Tibial artery (tissue), 4 donors: ENCODE data around the gene RFC4.

Experiments used
- DNase-seq, 2 donors: peaks; one replicate each; pipeline ENCODE4 v3.0.0-alpha.2; 2019
- H3K27ac ChIP-seq, 2 donors: fragments of 200-600 bp; sonication (generic) in 1 of 2; 1 replicate in 1 of 2; 2 replicates in 1 of 2; pipeline ENCODE4 v1.5.1; 2018 to 2019; ENCODE audit warnings: mild to moderate bottlenecking in 1 of 2
- H3K27me3 ChIP-seq, 2 donors: fragments of 200-600 bp; sonication (generic) in 1 of 2; one replicate each; pipeline versions ENCODE4 v1.5.1 to v1.6.0; 2016 to 2019
- H3K36me3 ChIP-seq, 3 donors: fragments of 200-600 bp; sonication (generic) in 2 of 3; one replicate each; pipeline ENCODE4 v1.5.1; 2016 to 2019; ENCODE audit warnings: mild to moderate bottlenecking in 2 of 3
- H3K4me1 ChIP-seq, 4 donors: fragments of 200-600 bp; sonication (generic) in 2 of 4; 1 replicate in 3 of 4; 2 replicates in 1 of 4; pipeline ENCODE4 v1.5.1; 2016 to 2019
- H3K4me3 ChIP-seq, 2 donors: fragments of 200-600 bp; sonication (generic) in 1 of 2; 1 replicate in 1 of 2; 2 replicates in 1 of 2; pipeline ENCODE4 v1.5.1; 2018 to 2019; ENCODE audit warnings: mild to moderate bottlenecking in 2 of 2
- H3K9me3 ChIP-seq, 3 donors: fragments of 200-600 bp; sonication (generic) in 1 of 3; one replicate each; pipeline ENCODE4 v1.5.1; 2016 to 2019
- intact Hi-C: fragments of 100-400 bp; cut with DNase I; formaldehyde crosslinking; loops from one replicate; pipeline ENCODE4 v1.15.0; 2023; ENCODE audit warnings: low total_unique reads
- TF ChIP-seq, protein P1 (sequence below), 2 experiments: fragments of 200-600 bp in 1 of 2; fragments of 450-650 bp in 1 of 2; IDR thresholded peaks; one replicate each; pipeline ENCODE4 v1.5.1; 2017 to 2019; ENCODE audit warnings: antibody characterized with exemption in 2 of 2, mild to moderate bottlenecking in 1 of 2, moderate library complexity in 1 of 2

RFC4 gene

DNA sequence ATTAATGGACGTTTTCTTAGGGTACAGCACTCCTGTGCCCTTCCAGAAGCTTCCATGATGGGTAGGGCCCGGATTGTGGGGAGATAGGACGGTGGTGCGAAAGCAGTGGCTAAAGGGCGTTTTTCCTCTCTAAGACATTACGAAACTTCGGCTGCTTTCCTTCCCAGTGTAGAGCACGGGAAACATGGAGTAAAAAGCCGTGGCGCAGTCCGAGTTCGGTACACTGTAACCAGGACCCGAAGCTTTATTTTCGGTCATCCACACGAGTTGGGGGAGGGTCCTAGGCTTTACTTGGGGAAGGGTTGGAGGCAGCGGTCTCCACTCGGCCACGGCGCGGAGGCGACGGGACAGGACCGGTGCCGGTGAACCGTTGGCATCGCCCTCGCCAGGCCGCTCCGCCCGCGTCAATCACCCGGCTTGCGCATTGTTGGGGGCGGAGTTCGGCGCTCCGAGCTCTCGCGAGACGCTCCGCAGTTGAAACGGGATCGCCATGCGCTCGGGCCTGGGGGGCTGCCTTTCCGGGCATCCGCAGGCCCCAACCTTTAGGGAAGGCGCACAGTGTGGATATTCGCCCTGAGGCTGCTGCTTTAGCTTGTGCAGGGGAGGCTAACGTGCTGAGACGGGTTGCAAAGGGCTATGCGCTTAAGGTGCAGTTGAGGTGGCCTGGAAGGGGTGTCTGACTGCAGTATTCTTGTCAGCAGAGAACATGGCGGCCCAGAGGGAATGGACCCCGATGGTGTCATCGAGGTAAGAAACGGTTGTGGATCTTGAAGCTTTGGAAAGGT, 22.4 kb downstream of the RFC4 start:
- H3K4me1 ChIP-seq, result peaks cover 0 to 45% (median 32%) of the 10 kb centered on the region in 4 donors
- TF ChIP-seq, protein P1, sequence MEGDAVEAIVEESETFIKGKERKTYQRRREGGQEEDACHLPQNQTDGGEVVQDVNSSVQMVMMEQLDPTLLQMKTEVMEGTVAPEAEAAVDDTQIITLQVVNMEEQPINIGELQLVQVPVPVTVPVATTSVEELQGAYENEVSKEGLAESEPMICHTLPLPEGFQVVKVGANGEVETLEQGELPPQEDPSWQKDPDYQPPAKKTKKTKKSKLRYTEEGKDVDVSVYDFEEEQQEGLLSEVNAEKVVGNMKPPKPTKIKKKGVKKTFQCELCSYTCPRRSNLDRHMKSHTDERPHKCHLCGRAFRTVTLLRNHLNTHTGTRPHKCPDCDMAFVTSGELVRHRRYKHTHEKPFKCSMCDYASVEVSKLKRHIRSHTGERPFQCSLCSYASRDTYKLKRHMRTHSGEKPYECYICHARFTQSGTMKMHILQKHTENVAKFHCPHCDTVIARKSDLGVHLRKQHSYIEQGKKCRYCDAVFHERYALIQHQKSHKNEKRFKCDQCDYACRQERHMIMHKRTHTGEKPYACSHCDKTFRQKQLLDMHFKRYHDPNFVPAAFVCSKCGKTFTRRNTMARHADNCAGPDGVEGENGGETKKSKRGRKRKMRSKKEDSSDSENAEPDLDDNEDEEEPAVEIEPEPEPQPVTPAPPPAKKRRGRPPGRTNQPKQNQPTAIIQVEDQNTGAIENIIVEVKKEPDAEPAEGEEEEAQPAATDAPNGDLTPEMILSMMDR (IDR thresholded peaks at IDR 0.05), result no peak
- H3K27me3 ChIP-seq, result no peaks in the 10 kb centered on the region
- H3K27ac ChIP-seq, result peak overlapping the region; percentile 95 to 99
- H3K9me3 ChIP-seq, result no peaks in the 10 kb centered on the region
- intact Hi-C loops, result no loop called here
- peak; percentile 76 to 92 for DNase-seq
- peaks cover 46 to 49% (median 47%) of the 10 kb centered on the region in 3 donors for H3K36me3 ChIP-seq
- peak overlapping the region; percentile 81 to 92 for H3K4me3 ChIP-seq

DNA sequence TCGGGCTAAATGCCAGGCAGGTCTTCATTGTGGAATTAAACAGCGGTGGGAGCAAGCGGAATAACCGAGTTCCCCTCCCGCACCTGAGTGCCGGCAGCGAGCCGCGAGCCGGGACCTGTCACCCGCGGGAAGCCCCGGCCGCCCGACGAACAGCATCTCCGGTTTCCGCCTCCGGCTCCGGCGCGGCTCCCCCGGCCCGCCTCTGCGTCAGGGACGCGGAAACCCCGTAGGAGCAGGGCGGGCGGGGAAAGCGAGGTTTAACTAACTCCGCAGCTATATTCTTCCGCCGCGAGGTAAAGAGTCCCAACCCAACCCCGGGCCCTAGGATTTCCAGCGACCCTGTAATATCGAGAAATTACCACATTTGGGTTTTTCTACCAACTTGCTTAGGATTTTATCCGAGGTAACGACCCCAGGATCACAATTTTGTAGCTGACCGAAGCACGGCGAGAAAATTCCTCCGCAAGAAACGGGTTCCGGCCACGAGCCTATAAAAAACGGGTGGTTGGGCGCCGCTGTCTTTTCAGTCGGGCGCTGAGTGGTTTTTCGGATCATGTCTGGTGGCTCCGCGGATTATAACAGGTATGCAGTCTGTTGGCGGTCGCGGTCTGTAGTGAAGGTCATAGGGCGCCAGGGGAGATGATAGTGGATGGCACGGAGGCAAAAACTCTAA, 23.1 kb downstream of the RFC4 start, which contains the start of gene EIF4A2:
TSS of gene EIF4A2 (plus strand) at position 520 of the 673 bp plus-strand sequence. CDS start at position 554, 34 bp downstream.
- TF ChIP-seq, protein P1 (IDR thresholded peaks at IDR 0.05), result peak in 1 of 2 experiments; percentile 14
- peak within 1 kb of the TSS; percentile 81 to 92 for H3K4me3 ChIP-seq
- intact Hi-C loops, result no loop called here
- H3K36me3 ChIP-seq, result peaks cover 39 to 41% (median 40%) of the 10 kb centered on the region in 3 donors
- H3K27me3 ChIP-seq, result no peaks in the 10 kb centered on the region
- no peaks in the 10 kb centered on the region for H3K9me3 ChIP-seq
- peak; percentile 85 to 92 for DNase-seq
- peaks cover 0 to 39% (median 29%) of the 10 kb centered on the region in 4 donors for H3K4me1 ChIP-seq
- H3K27ac ChIP-seq, result peak within 1 kb of the TSS; percentile 95 to 99

DNA sequence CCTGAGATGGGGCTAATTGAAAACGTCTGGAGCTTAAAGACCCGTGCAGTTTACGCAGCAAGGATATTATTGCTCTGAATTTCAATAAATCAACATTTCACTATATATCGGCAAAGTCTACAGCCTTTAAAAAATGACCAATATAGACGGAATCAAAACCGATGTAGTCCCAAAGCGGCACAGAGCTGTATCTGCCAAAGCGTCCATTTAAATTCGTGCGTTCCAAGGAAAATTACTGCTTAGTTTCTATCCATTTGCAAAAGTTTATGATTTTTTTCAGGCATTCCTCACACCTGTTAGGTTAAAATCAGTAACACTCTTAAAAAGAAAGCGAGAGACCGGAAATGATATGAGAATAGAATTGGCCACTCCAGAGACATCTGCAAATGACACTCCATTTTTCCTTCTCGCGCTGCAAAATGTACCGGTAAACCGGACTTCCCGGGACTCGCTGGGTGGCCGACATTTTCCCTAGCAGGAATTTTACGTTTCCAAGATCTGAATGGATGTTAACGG, 23.7 kb downstream of the RFC4 start:
- TF ChIP-seq, protein P1 (IDR thresholded peaks at IDR 0.05), result no peak
- Histone ChIP-seq H3K36me3 (peaks cover 33 to 36% (median 34%) of the 10 kb centered on the region in 3 donors), H3K4me3 (peak overlapping the region; percentile 81 to 92), H3K27ac (peak overlapping the region; percentile 95 to 99), H3K4me1 (peaks cover 0 to 34% (median 28%) of the 10 kb centered on the region in 4 donors), H3K9me3 (no peaks in the 10 kb centered on the region), H3K27me3 (no peaks in the 10 kb centered on the region)
- DNase-seq, result no peak
- intact Hi-C loops, result no loop called here

DNA sequence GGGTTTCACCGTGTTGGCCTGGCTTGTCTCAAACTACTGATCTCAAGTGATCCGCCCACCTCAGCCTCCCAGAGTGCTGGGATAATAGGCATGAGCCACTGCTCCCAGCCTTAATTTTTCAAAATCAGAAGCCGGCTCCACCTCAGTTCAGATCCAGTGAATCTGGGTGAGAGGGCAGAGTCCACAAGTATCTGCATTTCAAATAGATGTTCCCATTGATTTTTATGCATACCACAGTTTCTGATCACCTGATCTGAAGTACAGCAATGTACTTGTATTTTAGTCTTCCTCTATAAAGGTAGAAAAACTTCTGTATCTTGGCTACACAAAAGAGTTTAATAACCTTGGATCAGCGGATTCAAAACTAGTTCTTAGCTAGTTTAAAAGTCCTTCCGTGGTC, 27.1 kb downstream of the RFC4 start:
- no peak for DNase-seq
- Histone ChIP-seq H3K4me3 (no peak overlapping the region), H3K9me3 (no peaks in the 10 kb centered on the region), H3K36me3 (peaks cover 0 to 2% (median under 1%) of the 10 kb centered on the region in 3 donors), H3K27ac (no peak overlapping the region), H3K4me1 (no peaks in the 10 kb centered on the region), H3K27me3 (no peaks in the 10 kb centered on the region)
- intact Hi-C loops, result no loop called here
- TF ChIP-seq, protein P1 (IDR thresholded peaks at IDR 0.05), result no peak

DNA sequence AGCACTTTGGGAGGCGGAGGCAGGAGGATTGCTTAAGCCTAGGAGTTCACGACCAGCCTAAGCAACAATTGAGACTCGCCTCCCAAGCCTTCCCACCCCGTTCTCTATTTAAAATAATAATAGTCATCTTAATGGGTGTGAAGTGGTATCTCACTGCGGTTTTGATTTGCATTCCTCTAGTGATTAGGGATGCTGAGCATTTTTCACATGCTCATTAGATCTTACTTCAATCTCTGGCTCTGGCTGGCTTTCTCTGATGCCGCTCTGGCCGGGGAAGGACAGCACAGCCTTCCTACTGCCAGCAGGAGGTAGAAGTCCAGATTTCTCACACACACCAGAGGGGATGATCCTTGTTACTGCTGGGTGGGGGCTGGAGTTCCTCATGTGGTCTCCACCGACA, 30.3 kb downstream of the RFC4 start:
- Histone ChIP-seq H3K9me3 (no peaks in the 10 kb centered on the region), H3K27ac (no peak overlapping the region), H3K4me1 (peaks cover 0 to 14% (median 5%) of the 10 kb centered on the region in 4 donors), H3K4me3 (no peak overlapping the region), H3K36me3 (no peaks in the 10 kb centered on the region), H3K27me3 (no peaks in the 10 kb centered on the region)
- no peak for DNase-seq
- intact Hi-C loops, result no loop called here
- TF ChIP-seq, protein P1 (IDR thresholded peaks at IDR 0.05), result no peak
